ENCODE measurements around the gene SEPTIN12.

SEPTIN12 gene

DNA sequence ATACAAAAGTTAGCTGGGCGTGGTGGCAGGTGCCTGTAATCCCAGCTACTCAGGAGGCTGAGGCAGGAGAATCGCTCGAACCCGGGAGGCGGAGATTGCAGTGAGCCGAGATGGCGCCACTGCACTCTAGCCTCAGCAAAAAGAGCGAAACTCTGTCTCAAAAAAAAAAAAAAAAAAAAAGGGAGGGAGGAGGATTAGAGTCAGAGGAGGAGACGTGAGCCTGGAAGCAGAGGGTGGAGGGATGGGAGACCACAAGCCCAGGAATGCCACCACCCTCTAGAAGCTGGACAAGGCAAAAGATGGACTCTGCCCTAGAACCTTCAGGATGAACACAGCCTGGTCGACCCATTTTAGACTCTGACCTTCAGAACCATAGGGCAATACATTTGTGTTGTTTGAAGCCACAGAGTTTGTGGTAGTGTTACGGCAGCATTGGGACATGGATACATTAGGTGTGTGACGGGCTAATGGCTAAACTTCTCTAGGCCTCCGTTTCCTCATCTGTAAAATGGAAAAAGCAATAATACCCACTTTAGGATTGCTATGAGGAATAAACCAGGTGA is 4.9 kb upstream of the SEPTIN12 start:
- no peaks in the 10 kb centered on the region for H3K27me3 ChIP-seq (ENCODE audit: insufficient read depth, poor library complexity, severe bottlenecking)
- H3K4me1 ChIP-seq (ENCODE audit: insufficient read depth, poor library complexity, severe bottlenecking), result no peaks in the 10 kb centered on the region

DNA sequence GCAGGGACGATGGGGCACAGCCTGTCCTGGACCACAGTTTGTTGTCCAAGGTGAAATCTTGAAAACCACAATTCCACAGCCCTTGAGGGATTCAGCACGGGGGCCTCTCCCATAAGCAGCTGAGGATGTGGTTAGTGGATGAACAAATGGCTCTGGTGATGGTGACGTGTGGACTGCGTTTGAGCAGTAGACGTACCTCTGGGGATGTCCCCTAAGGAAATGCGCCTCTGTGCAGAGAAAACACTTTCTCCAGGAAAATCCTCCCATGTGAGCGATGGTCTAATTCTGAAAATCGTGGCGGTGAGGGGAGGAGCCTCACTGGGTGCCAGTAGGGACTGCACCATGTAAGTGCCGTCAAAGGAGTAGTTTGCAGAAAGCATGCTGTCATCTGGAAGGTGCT is 2.7 kb upstream of the SEPTIN12 start:
- Histone ChIP-seq H3K27me3 (ENCODE audit: insufficient read depth, poor library complexity, severe bottlenecking) (no peaks in the 10 kb centered on the region), H3K4me1 (ENCODE audit: insufficient read depth, poor library complexity, severe bottlenecking) (no peaks in the 10 kb centered on the region)

More for the DNA sequence above, 4.9 kb upstream of the SEPTIN12 start:
- H3K9me3 ChIP-seq (ENCODE audit: severe bottlenecking), result no peaks in the 10 kb centered on the region
- DNase-seq (ENCODE audit: low spot score) (no peak), ATAC-seq (ENCODE audit: low read depth) (no peak)
- no peaks in the 10 kb centered on the region for H3K36me3 ChIP-seq (ENCODE audit: low read depth)
- TF ChIP-seq, protein P1, sequence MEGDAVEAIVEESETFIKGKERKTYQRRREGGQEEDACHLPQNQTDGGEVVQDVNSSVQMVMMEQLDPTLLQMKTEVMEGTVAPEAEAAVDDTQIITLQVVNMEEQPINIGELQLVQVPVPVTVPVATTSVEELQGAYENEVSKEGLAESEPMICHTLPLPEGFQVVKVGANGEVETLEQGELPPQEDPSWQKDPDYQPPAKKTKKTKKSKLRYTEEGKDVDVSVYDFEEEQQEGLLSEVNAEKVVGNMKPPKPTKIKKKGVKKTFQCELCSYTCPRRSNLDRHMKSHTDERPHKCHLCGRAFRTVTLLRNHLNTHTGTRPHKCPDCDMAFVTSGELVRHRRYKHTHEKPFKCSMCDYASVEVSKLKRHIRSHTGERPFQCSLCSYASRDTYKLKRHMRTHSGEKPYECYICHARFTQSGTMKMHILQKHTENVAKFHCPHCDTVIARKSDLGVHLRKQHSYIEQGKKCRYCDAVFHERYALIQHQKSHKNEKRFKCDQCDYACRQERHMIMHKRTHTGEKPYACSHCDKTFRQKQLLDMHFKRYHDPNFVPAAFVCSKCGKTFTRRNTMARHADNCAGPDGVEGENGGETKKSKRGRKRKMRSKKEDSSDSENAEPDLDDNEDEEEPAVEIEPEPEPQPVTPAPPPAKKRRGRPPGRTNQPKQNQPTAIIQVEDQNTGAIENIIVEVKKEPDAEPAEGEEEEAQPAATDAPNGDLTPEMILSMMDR (IDR thresholded peaks at IDR 0.05; ENCODE audit: poor library complexity, severe bottlenecking), result no peak
- H3K27ac ChIP-seq (ENCODE audit: poor library complexity, severe bottlenecking), result no peak overlapping the region
- H3K4me3 ChIP-seq (ENCODE audit: severe bottlenecking), result no peak overlapping the region

DNA sequence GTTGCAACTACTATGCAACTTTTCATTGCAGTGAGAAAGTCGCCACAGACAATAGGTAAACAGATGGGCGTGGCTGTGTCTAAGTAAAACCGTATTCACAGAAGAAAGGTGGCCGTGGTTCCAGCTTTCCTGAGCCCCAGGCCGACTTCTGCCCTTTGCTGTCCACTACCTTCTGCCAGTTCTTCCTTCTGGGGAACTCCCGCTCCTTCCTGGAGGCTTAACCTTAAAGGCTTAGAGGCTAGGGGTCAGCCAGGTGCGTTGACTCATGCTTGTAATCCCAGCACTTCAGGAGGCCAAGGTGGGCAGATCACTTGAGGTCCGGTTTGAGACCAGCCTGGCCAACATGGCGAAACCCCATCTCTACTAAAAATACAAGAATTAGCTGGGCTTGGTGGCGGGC is 2.1 kb upstream of the SEPTIN12 start:
- ATAC-seq (ENCODE audit: low read depth) (no peak), DNase-seq (ENCODE audit: low spot score) (no peak)
- H3K27ac ChIP-seq (ENCODE audit: poor library complexity, severe bottlenecking), result no peak overlapping the region
- H3K27me3 ChIP-seq (ENCODE audit: insufficient read depth, poor library complexity, severe bottlenecking), result no peaks in the 10 kb centered on the region
- H3K9me3 ChIP-seq (ENCODE audit: severe bottlenecking), result no peaks in the 10 kb centered on the region
- no peaks in the 10 kb centered on the region for H3K36me3 ChIP-seq (ENCODE audit: low read depth)
- TF ChIP-seq, protein P1 (IDR thresholded peaks at IDR 0.05; ENCODE audit: poor library complexity, severe bottlenecking), result no peak
- H3K4me3 ChIP-seq (ENCODE audit: severe bottlenecking), result no peak overlapping the region
- H3K4me1 ChIP-seq (ENCODE audit: insufficient read depth, poor library complexity, severe bottlenecking), result no peaks in the 10 kb centered on the region

More for the DNA sequence above, 2.7 kb upstream of the SEPTIN12 start:
- ATAC-seq (ENCODE audit: low read depth), result no peak
- no peaks in the 10 kb centered on the region for H3K36me3 ChIP-seq (ENCODE audit: low read depth)
- no peaks in the 10 kb centered on the region for H3K9me3 ChIP-seq (ENCODE audit: severe bottlenecking)
- H3K4me3 ChIP-seq (ENCODE audit: severe bottlenecking), result no peak overlapping the region
- no peak for DNase-seq (ENCODE audit: low spot score)
- TF ChIP-seq, protein P1 (IDR thresholded peaks at IDR 0.05; ENCODE audit: poor library complexity, severe bottlenecking), result no peak
- H3K27ac ChIP-seq (ENCODE audit: poor library complexity, severe bottlenecking), result no peak overlapping the region

DNA sequence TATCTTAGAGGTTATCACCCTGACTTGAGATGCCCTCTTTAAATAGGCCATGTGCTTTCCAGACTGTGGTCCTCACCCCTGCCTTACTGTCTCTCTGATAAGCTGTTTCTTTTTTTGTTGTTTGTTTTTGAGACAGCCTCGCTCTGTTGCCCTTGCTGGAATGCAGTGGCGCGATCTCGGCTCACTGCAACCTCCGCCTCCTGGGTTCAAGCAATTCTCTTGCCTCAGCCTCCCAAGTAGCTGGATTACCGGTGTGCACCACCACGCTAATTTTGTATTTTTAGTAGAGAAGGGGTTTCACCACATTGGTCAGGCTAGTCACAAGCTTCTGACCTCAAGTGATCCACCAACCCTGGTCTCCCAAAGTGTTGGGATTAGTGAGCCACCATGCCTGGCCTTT is 765 bp upstream of the SEPTIN12 start:
- no peak for ATAC-seq (ENCODE audit: low read depth)
- TF ChIP-seq, protein P1 (IDR thresholded peaks at IDR 0.05; ENCODE audit: poor library complexity, severe bottlenecking), result no peak

DNA sequence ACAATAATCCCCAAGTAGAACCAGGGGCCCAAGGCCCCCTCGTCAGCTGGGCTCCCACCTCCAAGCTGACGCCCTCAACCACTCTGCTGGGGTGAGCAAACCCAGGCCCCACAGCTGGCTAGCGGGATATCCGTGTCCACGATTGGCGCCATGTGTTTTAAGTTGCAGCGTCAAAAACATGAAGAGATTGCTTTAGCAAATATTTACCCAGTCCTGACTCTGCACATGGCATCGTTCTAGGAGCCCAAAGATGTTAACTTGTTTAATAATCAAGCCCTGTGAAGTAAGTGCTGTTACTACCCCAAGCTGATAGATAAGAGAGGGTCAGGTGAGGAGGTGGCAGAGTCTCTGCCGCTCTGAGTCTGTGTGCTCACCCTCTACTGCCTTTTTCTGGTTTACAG is 344 bp upstream of the SEPTIN12 start:
- H3K4me3 ChIP-seq (ENCODE audit: severe bottlenecking), result no peak overlapping the region
- no peaks in the 10 kb centered on the region for H3K9me3 ChIP-seq (ENCODE audit: severe bottlenecking)
- DNase-seq (ENCODE audit: low spot score) (no peak), ATAC-seq (ENCODE audit: low read depth) (no peak)
- no peak overlapping the region for H3K27ac ChIP-seq (ENCODE audit: poor library complexity, severe bottlenecking)
- no peaks in the 10 kb centered on the region for H3K4me1 ChIP-seq (ENCODE audit: insufficient read depth, poor library complexity, severe bottlenecking)
- TF ChIP-seq, protein P1 (IDR thresholded peaks at IDR 0.05; ENCODE audit: poor library complexity, severe bottlenecking), result no peak
- no peaks in the 10 kb centered on the region for H3K36me3 ChIP-seq (ENCODE audit: low read depth)
- H3K27me3 ChIP-seq (ENCODE audit: insufficient read depth, poor library complexity, severe bottlenecking), result no peaks in the 10 kb centered on the region

More for the DNA sequence above, 765 bp upstream of the SEPTIN12 start:
- no peaks in the 10 kb centered on the region for H3K9me3 ChIP-seq (ENCODE audit: severe bottlenecking)
- H3K27me3 ChIP-seq (ENCODE audit: insufficient read depth, poor library complexity, severe bottlenecking), result no peaks in the 10 kb centered on the region
- no peak for DNase-seq (ENCODE audit: low spot score)
- no peaks in the 10 kb centered on the region for H3K4me1 ChIP-seq (ENCODE audit: insufficient read depth, poor library complexity, severe bottlenecking)
- no peak overlapping the region for H3K4me3 ChIP-seq (ENCODE audit: severe bottlenecking)
- no peak overlapping the region for H3K27ac ChIP-seq (ENCODE audit: poor library complexity, severe bottlenecking)
- no peaks in the 10 kb centered on the region for H3K36me3 ChIP-seq (ENCODE audit: low read depth)
